Thoracic aorta endothelial cell (primary cell): Measurements from ENCODE around the gene TRIP4. TPM values are rescaled to one million over a fixed set of nuclear protein-coding genes. Genes with fewer than 3 reads are reported as not detected.

Experiments used
- small RNA-seq: library from RNA; depleted of rRNA; stranded (forward); fragments of <200 nt; gene quantifications from one replicate; pipeline ENCODE3, GENCODE V24; 2012
- total RNA-seq: library from RNA; depleted of rRNA; stranded (reverse); fragments of >200 nt; gene quantifications from 2 replicates; pipeline ENCODE4 v1.2.3, GENCODE V29; 2012

Gene TRIP4
- 16.6 and 19.3 TPM in 2 replicates for total RNA-seq

DNA sequence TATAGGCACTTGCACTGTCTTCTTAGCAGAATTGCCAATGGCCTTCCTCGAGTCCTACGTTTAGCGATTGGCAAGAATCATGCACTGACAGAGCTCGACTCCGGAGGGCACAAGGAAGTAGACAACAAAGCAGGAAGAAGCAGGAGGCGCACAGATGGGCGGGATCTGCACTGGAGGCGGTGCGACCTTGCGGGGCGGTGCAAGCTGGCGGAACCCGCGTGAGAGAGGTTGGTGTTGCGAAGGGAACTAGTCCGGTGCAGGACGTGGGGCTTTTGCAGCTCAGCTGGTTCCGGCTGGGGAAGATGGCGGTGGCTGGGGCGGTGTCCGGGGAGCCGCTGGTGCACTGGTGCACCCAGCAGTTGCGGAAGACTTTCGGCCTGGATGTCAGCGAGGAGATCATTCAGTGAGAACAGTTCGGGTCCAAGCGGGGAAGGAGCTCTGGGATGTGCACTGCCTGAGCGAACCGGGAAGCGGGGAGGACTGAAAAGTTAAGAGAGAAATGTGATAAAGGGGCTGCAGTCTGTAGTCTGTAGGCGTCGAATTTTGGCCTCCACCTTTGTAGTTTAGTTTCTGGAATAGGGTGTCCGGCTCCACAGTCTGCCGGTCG lies at the start of gene TRIP4:
Gene TRIP4, plus strand, starts transcription at position 275 of the 607 bp plus-strand sequence. Its CDS starts 28 bp downstream, at position 303.

DNA sequence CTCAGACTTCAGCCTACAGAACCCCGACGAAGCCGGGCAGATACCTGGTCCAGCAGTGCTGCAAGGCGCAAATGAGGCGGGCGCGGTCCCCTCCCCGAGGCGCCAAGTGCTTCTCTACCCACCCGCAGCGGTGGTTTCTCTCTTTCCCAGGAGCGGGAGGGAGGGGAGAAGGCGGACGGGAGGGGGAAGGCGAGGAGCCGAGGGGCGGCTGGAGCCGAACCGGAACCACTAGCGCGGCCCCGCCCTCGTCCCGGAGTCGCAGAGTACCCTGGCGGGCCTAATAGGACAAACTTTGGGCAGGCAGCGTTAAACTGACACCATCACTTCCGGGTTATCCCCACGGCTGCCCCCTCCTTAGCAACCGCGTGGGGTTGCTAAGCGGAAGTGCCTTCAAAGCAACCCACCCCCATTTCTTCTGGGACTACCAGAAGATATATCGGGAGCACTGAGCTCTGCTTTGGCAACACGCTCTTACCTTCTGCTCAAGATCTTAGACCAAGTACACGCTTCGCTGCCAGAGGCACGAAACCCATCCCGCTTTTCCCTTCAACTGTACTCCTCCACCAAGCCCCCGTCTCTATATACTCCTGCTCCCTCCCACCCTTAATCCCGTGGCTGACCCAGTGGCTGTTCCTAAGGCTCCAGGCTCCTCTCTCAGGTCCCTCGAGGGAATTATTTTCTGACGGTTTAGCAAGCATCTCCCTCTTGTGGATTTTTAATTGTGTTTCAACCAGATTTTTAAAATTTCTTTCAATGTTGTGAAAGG lies 31.5 kb upstream of the TRIP4 start, which contains the start of gene CSNK1G1:
Gene CSNK1G1, minus strand, starts transcription at position 230 of the 766 bp plus-strand sequence. CDS start 55,674 bp downstream, outside the sequence.

DNA sequence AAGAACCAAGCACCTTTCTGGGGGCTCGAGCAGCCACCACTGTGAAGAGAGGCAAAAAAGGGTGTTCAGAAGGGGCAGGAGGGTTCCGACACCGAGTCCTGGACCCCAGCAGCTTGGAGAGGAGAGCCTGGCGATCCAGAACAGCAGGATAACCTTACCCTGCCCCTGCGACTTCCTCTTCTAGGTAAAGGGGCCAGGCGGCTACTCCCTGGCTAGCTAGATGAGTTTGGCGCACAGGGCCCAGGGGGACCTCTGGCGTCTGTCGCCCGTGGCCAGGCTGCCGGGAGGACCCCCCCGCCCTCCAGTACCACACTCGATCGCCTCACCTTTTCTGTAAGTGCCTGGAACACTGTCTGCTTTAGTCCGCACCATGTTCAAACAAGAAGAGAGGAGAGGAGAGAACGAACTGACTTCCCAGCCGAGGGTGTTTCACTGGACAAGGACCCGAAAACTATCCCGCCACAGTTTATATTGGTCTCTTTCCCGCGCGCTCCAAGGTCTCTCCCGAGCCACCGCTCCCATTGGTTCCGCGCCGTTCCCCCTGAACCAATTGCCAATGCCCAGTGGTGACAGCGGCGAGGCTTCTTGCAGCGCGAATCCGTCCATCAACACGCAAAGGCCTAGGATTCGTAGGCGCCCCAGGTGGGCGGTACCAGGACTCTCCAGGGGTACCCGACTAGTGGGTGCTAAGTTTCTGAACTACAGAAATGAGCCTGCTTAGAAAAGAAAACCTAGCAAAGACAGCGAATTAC lies 6.5 kb upstream of the TRIP4 start, which contains the start of gene PCLAF:
Gene PCLAF, minus strand, starts transcription at position 442 of the 752 bp plus-strand sequence. Its CDS starts 70 bp downstream, at position 372.

DNA sequence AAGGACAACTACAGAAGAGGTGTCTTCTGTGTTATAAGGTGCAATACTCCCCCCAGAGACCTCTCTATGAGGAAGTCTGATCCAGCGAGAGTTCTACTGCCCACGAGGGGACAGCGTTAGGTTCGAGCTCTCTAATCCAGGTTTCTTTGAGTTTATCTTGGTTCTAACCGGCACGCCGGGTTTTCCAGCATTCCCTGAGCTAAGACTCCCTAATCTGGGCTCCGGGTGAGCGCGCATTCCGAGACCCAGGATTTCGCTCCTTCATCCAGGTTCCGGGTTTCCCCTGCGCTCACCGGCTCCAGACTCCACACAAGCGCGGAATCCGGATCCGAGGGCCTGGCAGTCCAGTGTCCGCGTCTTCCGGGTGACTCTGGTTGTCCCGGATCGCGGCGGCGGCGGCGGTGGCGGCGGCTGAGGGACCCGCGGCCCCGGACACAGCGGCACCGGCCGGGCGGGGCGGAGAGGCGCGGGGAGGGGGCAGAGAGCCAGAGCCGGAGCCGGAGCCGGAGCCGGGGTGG lies 72.6 kb downstream of the TRIP4 start, which contains the start of gene ZNF609:
Gene ZNF609, plus strand, starts transcription at position 373 of the 518 bp plus-strand sequence. CDS start 38,842 bp downstream, outside the sequence.

Small RNA genes within 50 kb of the gene (small RNA-seq; reads per million reads assigned to genes)
- not detected for gene RF00019
- gene RF00554, result not detected

Other genes starting within 250 kb of the TRIP4 start
- 0.65 and 1.5 TPM in 2 replicates for gene SNX22, start 236.1 kb upstream of the TRIP4 start, total RNA-seq
- gene PPIB, start 224.8 kb upstream of the TRIP4 start, total RNA-seq, result 648 and 695 TPM in 2 replicates
- 38.6 and 39.0 TPM in 2 replicates for gene CSNK1G1, start 31.7 kb upstream of the TRIP4 start, total RNA-seq
- 58.8 and 93.0 TPM in 2 replicates for gene PCLAF, start 6.4 kb upstream of the TRIP4 start, total RNA-seq
- gene ZNF609, start 72.7 kb downstream of the TRIP4 start, total RNA-seq, result 46.5 and 49.2 TPM in 2 replicates